Uterus (tissue), 2 donors: ENCODE data around the gene ATP6V0E1.

Source experiments
- CTCF ChIP-seq, 4 experiments: fragments of 200-600 bp in 2 of 4; fragments of 450-650 bp in 2 of 4; sonication (generic) in 2 of 4; IDR thresholded peaks; one replicate each; pipeline ENCODE4 v1.5.1; 2016 to 2019; ENCODE audit warnings: antibody characterized with exemption in 4 of 4, mild to moderate bottlenecking in 2 of 4, moderate library complexity in 1 of 4
- POLR2A ChIP-seq, 2 donors: fragments of 450-650 bp; IDR thresholded peaks; one replicate each; pipeline ENCODE4 v1.6.1; 2016; ENCODE audit warnings: antibody characterized with exemption in 2 of 2, mild to moderate bottlenecking in 1 of 2, moderate library complexity in 1 of 2

- no peak for TF ChIP-seq CTCF (IDR thresholded peaks at IDR 0.05)
- no peak for TF ChIP-seq POLR2A (IDR thresholded peaks at IDR 0.05)
Measured at GRCh38 chr5:173042763-173043107, 59.2 kb downstream of the ATP6V0E1 start.
